Suprapubic skin (tissue), 4 donors: Measurements from ENCODE around the gene MYCBP. TPM values are rescaled to one million over a fixed set of nuclear protein-coding genes. Genes with fewer than 3 reads are reported as not detected.
A peak's percentile ranks its signal among the peaks of the same experiment; 100 is the strongest.

Source experiments
- DNase-seq, 2 donors: peaks; one replicate each; pipeline ENCODE4 v3.0.0-alpha.2; 2019; ENCODE audit warnings: low spot score in 2 of 2
- H3K27ac ChIP-seq: fragments of 200-600 bp; sonication (generic); one replicate; pipeline ENCODE4 v1.5.1; 2019
- H3K27me3 ChIP-seq: fragments of 200-600 bp; sonication (generic); one replicate; pipeline ENCODE4 v1.5.1; 2019
- H3K36me3 ChIP-seq: fragments of 200-600 bp; sonication (generic); one replicate; pipeline ENCODE4 v1.5.1; 2019
- H3K4me1 ChIP-seq: fragments of 200-600 bp; sonication (generic); one replicate; pipeline ENCODE4 v1.5.1; 2019
- H3K4me3 ChIP-seq: fragments of 200-600 bp; sonication (generic); one replicate; pipeline ENCODE4 v1.5.1; 2019; ENCODE audit warnings: mild to moderate bottlenecking
- H3K9me3 ChIP-seq: fragments of 200-600 bp; sonication (generic); one replicate; pipeline ENCODE4 v1.5.1; 2019
- CTCF ChIP-seq, 2 donors: fragments of 200-600 bp in 1 of 2; fragments of 450-650 bp in 1 of 2; sonication (generic) in 1 of 2; IDR thresholded peaks; one replicate each; pipeline ENCODE4 v1.5.1; 2016 to 2019; ENCODE audit warnings: antibody characterized with exemption in 2 of 2, mild to moderate bottlenecking in 1 of 2, moderate library complexity in 1 of 2
- EP300 ChIP-seq: sonication (generic); formaldehyde crosslinking; IDR thresholded peaks from one replicate; pipeline ENCODE4 v1.6.1; 2017; ENCODE audit warnings: antibody characterized with exemption
- POLR2A ChIP-seq, 2 donors: fragments of 450-650 bp; IDR thresholded peaks; one replicate each; pipeline ENCODE4 v1.6.1; 2017; ENCODE audit warnings: antibody characterized with exemption in 2 of 2, mild to moderate bottlenecking in 2 of 2, moderate library complexity in 2 of 2
- POLR2AphosphoS5 ChIP-seq, 3 donors: sonication (generic); formaldehyde crosslinking; IDR thresholded peaks; one replicate each; pipeline ENCODE4 v1.6.1; 2017; ENCODE audit warnings: antibody characterized with exemption in 3 of 3
- WGBS: methylation state at CpG from one replicate; pipeline ENCODE4 v1.1.5; 2018; 5-methylcytosine and 5-hydroxymethylcytosine counted together
- total RNA-seq, 4 donors: library from RNA; depleted of rRNA; stranded (reverse); fragments of >200 nt; gene quantifications; one replicate each; pipeline ENCODE4 v1.1.0, GENCODE V29; 2016

Gene MYCBP
- total RNA-seq, 4 donors from 2014 or later: 6.9 to 21.2 (median 19.7) TPM

GRCh38 chr1:38885092-38885491 is 11.9 kb upstream of the MYCBP start:
- DNase-seq: no peak
- Histone ChIP-seq H3K9me3 (no peaks in the 10 kb centered on the region), H3K27me3 (no peaks in the 10 kb centered on the region), H3K4me1 (no peaks in the 10 kb centered on the region), H3K36me3 (no peaks in the 10 kb centered on the region), H3K27ac (no peak overlapping the region), H3K4me3 (no peak overlapping the region)
- TF ChIP-seq POLR2A (IDR thresholded peaks at IDR 0.05) (no peak), POLR2AphosphoS5 (IDR thresholded peaks at IDR 0.05) (no peak), EP300 (no peak)
- whole genome bisulfite sequencing: 94% methylated on average over 2 of the region's 2 CpGs

- Histone ChIP-seq H3K27me3 (no peaks in the 10 kb centered on the region), H3K36me3 (no peaks in the 10 kb centered on the region), H3K4me3 (no peak within 1 kb of the TSS), H3K4me1 (no peaks in the 10 kb centered on the region), H3K9me3 (no peaks in the 10 kb centered on the region), H3K27ac (no peak within 1 kb of the TSS)
- no peak for DNase-seq
- no peak for TF ChIP-seq POLR2A (IDR thresholded peaks at IDR 0.05)
- no peak for TF ChIP-seq POLR2AphosphoS5 (IDR thresholded peaks at IDR 0.05)
- no peak for TF ChIP-seq EP300
- no peak for TF ChIP-seq CTCF (IDR thresholded peaks at IDR 0.05)
Observed at GRCh38 chr1:38881487-38881886, 8.3 kb upstream of the MYCBP start, which contains the start of gene GJA9. Gene GJA9 (minus strand): TSS chr1:38881587. CDS start chr1:38876098, 5,489 bp downstream.

- H3K27me3 ChIP-seq: no peaks in the 10 kb centered on the region
- H3K36me3 ChIP-seq: no peaks in the 10 kb centered on the region
- peaks cover 18% of the 10 kb centered on the region for H3K4me1 ChIP-seq
- no peak for DNase-seq
- no peak overlapping the region for H3K27ac ChIP-seq
- H3K9me3 ChIP-seq: no peaks in the 10 kb centered on the region
- H3K4me3 ChIP-seq: no peak overlapping the region
- WGBS: 78% methylated on average over 2 of the region's 2 CpGs
- TF ChIP-seq CTCF (IDR thresholded peaks at IDR 0.05) (no peak), POLR2A (IDR thresholded peaks at IDR 0.05) (no peak), POLR2AphosphoS5 (IDR thresholded peaks at IDR 0.05) (no peak), EP300 (no peak)
Observed at GRCh38 chr1:38875811-38876210, 2.7 kb upstream of the MYCBP start.

- TF ChIP-seq POLR2AphosphoS5 (IDR thresholded peaks at IDR 0.05): no peak
- no peak for TF ChIP-seq CTCF (IDR thresholded peaks at IDR 0.05)
- TF ChIP-seq EP300: no peak
- no peak for TF ChIP-seq POLR2A (IDR thresholded peaks at IDR 0.05)
- WGBS: 5% methylated on average over 16 of the region's 25 CpGs
- H3K4me3 ChIP-seq: peak overlapping the region; percentile 80
- no peak for DNase-seq
- H3K27ac ChIP-seq: peak overlapping the region; percentile 19
- no peaks in the 10 kb centered on the region for H3K36me3 ChIP-seq
- no peaks in the 10 kb centered on the region for H3K9me3 ChIP-seq
- peaks cover 18% of the 10 kb centered on the region for H3K4me1 ChIP-seq
- no peaks in the 10 kb centered on the region for H3K27me3 ChIP-seq
Observed at GRCh38 chr1:38872401-38873026, 634 bp downstream of the MYCBP start.

GRCh38 chr1:38870996-38871395 is 2.2 kb downstream of the MYCBP start:
- peaks cover 5% of the 10 kb centered on the region for H3K36me3 ChIP-seq
- H3K9me3 ChIP-seq: no peaks in the 10 kb centered on the region
- no peak overlapping the region for H3K27ac ChIP-seq
- DNase-seq: no peak
- TF ChIP-seq POLR2AphosphoS5 (IDR thresholded peaks at IDR 0.05) (no peak), POLR2A (IDR thresholded peaks at IDR 0.05) (no peak), EP300 (no peak), CTCF (IDR thresholded peaks at IDR 0.05) (no peak)
- no peak overlapping the region for H3K4me3 ChIP-seq
- peaks cover 18% of the 10 kb centered on the region for H3K4me1 ChIP-seq
- H3K27me3 ChIP-seq: no peaks in the 10 kb centered on the region
- WGBS: 88% methylated on average over 8 of the region's 8 CpGs
